TTC549 (cell line): Measurements from ENCODE around the gene ZC3H12C.
"Not testable (repeated sequence)": the region's sequence is repeated elsewhere in the genome, so short reads cannot be mapped to it uniquely, and the experiment has no call there.

Experiments
- FAIRE-seq: peaks from 2 replicates; lab custom pipeline; 2012; peaks lifted over from hg19 to GRCh38; lab: Jason Lieb, UNC

Gene ZC3H12C

DNA sequence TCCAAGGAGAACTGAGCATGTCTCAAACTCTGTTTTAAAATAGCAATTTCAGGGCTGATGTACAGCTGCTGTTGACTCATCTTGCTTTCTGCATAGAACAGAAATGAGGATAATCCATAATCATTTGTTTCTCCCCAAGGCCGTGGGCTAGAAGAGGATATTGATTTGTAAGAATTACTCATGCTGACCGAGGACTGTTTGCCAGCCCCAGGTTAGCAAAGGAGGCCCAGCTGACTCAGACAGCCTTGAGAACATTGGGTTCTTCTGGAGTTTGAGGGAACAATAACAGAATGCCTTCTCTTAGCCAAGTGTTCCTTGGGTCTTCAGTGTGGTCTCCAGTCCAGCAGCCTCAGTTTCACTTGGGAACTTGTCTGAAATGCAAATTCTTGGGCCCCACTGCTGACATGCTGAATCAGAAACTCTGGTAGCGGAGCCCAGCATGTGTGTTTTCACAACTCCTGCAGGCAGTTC, 92.0 kb downstream of the ZC3H12C start:
- FAIRE-seq, result no peak

DNA sequence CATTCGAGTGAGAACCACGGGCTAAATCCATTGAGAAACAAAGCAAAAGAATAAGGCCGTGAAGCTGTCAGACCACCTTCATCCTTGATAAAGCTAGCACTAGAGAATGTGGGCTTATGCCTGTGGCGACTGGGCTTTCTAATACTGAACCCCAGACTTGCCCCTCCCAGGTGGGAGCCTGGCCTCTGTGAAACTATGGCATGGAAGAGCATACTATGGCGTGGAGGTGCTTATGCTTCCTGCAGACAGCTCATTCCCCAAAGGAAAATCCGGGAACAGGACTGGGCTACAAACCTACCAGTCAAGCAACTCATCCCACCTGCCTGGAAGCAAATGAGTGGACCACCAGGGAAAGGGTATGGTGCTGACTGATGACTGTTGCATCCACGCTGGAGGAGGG, 92.4 kb downstream of the ZC3H12C start:
- FAIRE-seq, result no peak

DNA sequence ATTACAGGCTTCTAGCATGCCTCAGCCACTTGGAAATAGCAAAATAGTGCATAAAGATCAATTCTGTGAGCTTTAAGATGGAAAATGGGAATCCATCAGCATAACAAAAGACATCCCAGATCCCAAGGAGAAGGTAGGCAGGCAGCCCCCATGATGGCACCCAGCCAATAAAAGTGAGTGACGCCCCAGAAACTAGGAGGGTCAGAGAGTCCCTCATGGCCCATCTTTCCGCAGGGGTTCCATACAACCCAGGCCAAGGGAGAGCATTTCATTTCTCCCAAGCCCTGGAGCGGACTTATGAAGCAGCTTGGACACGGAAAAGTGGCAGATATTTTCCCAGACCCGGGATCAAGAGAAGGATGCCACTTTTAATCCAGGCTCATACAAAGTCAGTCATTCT, 93.3 kb downstream of the ZC3H12C start:
- FAIRE-seq, result no peak

DNA sequence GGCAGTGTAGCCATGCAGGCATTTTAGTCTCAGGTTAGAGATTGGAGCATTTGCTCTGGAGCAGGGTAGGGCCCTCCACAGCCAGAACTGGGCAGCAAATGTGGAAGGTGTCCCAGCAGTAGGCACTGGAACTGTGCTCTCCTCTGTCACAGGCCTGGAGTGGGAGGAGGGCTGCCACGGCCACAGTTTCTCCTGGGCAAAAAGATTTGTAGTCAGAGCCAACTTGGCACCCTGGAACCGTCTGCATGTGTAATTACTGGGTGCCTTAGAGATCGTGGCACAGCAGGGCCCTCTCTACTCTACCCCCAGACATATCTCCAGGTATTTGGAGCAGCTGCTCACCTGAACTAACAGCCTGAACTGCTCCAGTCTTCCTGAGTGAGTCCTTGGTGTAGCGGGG, 93.7 kb downstream of the ZC3H12C start:
- FAIRE-seq, result no peak

DNA sequence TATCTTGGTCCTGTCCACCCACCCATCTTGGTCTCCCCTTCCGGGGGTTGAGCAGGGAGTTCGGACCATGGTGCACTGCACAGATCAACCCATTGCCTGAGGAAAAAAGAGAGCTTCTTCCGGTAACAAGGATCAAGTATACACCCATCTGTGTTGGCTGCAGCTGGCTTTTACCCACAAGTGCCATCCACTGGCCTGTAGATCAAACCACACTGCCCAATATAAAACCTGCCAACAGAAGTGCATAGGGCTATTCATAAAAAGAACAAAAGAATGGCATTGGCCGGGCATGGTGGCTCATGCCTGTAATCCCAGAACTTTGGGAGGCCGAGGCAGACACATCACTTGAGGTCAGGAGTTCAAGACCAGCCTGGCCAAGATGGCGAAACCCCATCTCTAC, 94.5 kb downstream of the ZC3H12C start:
- no peak for FAIRE-seq

DNA sequence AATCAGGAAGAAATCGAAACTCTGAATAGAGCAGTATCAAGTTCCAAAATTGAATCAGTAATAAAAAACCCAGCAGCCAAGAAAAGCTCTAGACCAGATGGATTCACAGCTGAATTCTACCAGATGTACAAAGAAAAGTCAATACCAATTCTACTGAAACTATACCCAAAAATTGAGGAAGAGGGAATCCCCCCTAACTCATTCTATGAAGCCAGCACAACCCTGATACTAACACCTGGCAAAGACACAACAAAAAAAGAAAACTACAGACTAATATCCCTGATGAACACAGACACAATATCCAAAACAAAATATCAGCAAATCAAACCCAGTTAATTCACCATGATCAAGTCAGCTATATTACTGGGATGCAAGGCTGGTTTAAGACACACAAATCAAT, 97.7 kb downstream of the ZC3H12C start:
- no peak for FAIRE-seq

DNA sequence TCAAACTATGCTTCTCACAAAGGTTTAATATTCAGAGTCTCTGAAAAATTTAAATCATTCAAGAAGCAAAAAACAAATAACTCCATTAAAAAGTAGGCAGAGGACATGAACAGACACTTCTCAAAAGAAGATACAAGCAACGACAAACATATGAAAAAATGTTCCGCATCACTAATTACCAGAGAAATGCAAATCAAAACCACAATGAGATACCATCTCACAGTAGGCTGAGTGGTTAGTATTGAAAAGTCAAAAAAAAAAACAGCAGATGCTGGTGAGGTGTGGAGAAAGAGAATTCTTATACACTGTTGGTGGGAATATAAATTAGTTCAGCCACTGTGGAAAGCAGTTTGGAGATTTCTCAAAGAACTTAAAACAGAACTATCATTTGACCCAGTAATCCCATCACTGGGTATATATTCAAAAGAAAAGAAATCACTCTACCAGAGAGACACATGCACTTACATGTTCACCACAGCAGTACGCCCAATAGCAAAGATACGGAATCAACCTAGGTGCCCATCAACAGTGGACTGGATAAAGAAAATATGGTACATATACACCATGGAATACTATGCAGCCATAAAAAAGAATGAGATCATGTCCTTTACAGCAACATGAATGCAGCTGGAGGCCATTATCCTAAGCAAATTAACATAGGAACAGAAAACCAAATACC, 99.6 kb downstream of the ZC3H12C start:
- FAIRE-seq, result not testable (repeated sequence)

DNA sequence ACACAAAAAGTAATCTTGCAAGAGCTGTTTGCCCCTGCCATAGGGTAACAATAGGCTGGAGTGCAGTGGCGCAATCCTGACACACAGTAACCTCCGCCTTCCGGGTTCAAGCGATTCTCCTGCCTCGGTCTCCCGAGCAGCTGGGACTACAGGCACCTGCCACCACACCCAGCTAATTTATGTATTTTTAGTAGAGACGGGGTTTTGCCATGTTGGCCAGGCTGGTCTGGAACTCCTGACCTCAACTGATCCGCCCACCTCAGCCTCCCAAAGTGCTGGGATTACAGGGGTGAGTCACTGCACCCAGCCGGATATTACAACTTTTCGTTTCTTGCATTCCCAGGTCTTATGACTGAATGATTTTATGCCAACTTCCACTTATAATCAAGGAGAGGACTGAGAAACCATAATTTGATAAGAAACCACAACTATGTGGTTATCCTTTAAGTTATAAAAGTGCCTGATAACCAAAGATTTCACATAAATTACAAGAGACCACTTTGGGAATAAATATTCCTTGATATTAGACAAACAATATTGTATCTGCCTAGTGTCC, 101.1 kb downstream of the ZC3H12C start:
- not testable (repeated sequence) for FAIRE-seq

DNA sequence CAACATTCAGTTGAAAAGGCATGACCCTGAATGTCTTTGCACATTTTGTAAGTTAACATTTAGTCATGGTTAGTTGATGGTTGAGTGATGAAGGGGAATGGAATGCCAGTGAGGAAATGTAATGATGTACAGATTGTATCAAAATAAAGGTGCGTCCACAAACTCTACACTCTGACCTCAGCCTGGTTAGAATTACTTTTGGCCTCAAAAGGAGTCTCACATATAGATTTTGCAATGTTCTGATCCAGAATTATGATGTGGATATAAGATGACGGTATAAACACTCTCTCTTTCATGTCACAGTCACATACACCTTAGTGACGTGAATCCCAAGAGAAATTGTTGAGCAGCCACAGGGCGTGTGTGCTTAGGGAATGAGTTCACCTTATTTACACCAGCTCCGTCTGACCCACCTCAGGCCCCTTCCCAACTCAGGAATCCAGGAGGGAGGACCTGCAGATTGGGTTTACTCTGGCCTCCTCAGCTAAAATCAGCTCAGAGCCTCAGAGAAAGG, 103.1 kb downstream of the ZC3H12C start:
- FAIRE-seq, result no peak

DNA sequence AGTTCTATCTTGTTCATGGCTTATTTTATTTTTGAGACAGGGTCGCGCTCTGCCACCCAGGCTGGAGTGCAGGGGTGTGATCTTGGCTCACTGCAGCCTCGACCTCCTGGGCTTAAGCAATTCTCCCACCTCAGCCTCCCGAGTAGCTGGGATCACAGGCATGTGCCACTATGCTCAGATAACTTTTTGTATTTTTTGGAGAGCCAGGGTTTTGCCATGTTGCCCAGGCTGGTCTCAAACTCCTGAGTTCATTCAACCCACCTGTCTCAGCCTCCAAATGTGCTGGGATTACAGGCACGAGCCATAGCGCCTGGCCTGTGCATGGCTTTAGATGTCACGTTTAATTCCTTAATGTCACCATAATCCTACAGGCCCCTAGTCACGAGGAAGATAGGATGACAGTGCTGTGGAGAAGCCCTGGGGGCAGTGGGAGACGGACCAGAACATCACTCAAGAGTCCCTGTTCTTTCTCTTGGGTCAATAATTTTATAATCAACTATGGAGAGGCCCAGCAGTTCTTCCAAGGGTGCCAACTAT, 103.8 kb downstream of the ZC3H12C start:
- no peak for FAIRE-seq

DNA sequence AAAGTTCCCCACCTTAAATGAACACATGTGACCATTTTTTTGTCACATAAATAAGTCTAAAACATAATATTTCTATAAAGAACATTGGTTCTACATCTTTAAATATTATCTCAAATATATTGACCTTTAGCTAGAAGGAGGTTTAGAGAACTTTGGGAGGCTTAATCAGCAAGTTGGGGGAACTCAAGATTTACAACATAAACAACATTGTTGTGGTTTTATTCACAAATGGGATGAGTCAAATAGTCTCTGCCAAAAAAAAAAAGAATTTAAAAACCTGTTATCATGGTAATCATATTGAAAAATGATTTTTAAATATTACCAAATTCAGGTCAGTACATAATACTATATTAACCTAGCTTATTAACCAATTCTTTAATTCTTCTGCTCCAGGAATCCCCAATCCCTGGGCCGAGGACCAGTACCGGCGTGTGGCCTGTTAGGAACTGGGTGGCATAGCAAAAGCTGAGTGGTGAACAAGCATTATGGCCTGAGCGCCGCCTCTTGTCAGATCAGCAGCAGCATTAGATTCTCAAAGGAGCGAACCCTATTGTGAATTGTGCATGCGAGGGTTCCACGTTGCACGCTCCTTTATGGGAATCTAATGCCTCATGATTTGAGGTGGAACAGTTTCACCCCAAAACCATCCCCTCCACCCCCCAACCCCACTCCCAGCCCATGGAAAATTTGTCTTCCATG, 105.0 kb downstream of the ZC3H12C start:
- no peak for FAIRE-seq

DNA sequence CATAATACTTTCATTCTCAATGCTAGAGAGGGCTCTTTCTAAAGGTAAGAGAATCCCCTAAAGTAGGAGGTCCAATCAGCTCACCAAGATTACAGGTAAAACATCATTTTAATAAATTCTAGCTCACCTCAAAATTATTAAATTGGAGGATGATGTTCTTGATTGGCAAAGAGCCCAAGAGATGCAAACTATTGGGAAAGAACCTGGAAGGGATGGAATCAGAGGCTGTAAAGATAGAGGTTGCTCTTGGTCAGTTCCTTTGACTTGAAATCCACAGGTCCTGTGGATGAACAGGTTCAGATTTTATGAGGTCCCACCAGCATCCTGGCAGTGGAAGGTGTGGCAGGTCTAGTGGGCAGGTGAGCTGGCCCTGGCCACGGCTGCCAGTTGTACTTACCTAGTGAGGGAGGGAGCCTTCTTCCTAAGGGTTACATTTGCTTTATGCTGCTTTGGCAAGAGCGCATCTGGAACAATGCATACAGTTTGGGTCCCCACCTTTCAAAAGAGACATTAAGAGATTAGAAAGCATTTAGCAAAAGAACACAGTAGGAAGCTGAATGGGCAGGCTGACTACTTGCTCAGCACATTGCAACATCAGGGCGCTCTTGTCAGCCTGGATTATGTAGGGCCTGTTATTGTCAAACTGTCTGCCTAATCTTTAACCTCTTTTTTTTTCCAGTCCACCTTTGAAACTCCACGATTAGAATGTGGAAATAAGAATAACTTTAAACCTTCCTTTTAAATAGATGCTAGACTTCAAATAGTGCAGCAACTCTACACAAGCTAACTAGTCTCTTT, 106.2 kb downstream of the ZC3H12C start:
- FAIRE-seq, result no peak

DNA sequence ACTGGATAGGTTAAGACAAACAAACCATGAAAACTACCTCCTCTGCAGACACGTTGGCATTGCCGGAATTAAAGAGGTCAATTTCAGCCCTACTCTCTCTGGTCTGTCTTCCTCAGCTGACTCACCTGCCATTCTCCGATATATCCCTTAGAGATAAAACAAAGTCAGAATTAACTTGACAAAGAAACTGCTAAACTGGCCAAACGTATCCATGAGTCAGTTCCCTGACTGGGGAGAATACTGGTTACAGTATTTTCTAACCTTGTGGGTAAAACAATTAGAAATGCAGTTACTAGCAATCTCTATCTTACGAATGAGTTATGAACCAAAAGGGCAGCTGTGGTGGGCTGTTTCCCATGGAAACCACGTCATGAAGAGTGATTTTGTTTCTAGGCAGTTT, 107.0 kb downstream of the ZC3H12C start:
- no peak for FAIRE-seq

DNA sequence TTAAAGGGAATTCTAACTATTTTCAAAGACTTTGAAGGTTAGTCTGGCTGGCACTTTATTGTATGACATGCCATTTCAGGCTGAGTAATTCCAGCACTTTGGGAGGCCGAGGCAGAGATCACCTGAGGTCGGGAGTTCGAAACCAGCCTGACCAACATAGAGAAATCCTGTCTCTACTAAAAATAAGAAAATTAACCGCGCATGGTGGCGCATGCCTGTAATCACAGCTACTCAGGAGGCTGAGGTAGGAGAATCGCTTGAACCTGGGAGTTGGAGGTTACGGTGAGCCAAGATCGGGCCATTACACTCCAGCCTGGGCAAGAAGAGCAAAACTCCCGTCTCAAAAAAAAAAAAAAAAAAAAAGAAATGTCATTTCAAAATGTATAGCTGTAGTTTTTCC, 107.6 kb downstream of the ZC3H12C start:
- no peak for FAIRE-seq

DNA sequence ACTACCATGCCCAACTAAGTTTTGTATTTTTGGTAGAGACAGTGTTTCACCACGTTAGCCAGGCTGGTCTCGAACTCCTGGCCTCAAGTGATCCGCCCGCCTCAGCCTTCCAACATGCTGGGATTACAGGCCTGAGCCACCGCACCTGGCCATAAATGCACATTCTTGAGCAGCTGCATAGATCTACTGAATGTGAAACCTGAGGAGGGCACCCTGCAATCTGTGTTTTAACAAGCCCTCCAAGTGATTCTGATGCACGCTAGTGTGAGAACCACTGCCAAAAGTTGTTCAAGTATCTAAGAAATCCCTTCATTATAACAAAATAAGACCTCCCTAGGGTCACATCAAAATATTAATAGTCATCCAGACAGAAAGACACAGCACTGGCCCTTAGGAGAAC, 113.9 kb downstream of the ZC3H12C start:
- FAIRE-seq, result no peak

DNA sequence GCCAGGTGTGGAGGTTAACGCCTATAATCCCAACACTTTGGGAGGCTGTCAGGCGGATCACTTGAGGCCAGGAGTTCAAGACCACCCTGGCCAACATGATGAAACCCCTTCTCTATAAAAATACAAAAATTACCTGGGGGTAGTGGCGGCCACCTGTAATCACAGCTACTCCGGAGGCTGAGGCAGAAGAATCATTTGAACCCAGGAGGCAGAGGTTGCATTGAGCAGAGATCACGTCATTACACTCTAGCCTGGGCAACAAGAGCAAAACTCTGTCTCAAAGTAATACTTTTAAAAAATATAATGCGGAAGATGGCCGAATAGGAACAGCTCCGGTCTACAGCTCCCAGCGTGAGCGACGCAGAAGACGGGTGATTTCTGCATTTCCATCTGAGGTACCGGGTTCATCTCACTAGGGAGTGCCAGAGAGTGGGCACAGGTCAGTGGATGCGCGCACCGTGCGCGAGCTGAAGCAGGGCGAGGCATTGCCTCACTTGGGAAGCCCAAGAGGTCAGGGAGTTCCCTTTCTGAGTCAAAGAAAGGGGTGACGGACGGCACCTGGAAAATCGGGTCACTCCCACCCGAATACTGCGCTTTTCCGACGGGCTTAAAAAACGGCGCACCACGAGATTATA, 115.6 kb downstream of the ZC3H12C start:
- FAIRE-seq, result not testable (repeated sequence)

DNA sequence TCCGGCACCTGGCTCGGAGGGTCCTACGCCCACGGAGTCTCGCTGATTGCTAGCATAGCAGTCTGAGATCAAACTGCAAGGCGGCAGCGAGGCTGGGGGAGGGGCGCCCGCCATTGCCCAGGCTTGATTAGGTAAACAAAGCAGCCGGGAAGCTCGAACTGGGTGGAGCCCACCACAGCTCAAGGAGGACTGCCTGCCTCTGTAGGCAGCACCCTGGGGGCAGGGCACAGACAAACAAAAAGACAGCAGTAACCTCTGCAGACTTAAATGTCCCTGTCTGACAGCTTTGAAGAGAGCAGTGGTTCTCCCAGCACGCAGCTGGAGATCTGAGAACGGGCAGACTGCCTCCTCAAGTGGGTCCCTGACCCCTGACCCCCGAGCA, 116.1 kb downstream of the ZC3H12C start:
- FAIRE-seq, result not testable (repeated sequence)

DNA sequence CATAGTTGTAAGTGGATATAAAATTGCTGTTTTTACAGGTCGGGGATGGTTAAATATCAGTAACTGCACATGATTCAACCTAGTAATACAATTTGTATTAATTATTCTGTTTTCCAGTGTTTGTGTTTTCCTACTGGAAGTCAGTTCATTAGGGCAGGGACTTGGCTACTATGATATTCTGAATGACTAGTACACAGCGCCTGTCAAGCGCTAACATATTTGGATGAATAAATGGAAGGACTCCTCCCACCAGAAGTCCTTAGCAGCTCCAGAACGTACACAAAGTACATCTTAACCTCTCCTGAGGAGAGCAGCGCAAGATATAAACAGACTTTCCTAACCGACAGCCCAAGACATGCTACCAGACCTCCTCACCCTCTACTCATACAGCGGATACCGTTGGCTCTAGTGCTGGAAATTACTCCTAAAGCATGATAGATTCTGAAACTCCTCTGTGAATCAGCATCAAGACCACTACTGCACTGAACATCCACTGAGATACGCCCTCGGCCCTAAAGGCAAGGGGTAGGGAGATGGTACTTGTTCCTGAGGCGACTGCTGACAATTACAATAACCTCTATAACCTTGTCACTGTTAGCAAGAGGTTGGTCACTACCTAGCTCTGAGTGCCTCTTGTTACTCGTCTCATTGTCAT, 124.2 kb downstream of the ZC3H12C start:
- FAIRE-seq, result no peak

DNA sequence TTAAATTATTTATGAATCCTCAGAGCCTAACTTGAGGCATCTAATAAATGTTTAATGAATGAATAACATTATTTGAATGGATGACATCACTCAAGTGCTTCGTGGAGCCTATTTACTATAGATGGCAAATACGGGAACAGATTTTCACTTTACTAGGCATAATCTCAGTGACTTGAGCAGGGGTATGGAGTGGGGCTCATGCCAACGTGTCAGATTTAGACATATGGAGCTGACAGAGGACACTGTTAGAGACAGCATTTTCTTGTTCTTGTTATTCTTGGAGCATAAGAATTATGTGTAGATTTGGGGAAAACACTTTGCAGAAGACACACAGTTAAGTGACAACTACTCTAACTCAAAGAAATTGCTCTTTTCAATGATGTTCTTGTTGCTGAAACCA, 124.7 kb downstream of the ZC3H12C start:
- FAIRE-seq, result no peak

DNA sequence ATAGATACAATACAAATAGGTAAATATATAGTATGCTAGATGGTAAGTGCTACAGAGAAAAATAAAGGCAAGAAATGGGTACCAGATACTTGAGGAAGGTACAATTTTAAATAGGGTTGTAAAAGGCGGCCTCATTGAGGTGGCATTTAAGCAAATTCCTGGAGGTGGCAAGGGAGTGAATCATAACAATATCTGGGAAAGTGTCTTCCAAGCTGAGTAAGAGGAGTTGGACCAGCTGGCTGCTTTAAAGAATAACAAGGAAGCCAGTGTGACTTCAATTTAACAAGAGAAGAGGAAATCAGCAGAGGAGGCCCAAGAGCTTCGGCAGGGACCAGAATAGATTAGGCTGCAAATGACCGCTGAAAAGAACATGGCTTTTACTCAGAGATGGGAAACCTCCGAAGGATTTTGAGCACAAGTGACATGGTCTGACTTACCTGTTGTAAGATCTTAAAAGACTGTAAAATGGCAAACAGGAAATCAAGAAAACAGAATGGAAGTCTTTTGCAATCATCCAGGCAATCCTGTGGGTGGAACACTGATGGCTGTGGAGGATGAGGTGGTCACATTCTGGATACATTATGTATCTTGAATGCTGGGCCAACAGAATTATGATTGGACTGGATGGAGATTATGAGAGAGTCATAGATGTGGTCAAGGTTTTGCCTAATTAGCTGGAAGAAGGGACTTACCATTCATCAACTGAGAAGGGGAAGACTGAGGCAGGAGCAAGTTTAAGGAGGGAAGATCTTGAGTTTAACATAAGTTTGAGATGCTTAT, 126.0 kb downstream of the ZC3H12C start:
- no peak for FAIRE-seq
